GM21737 (cell line): Measurements from ENCODE around the gene CAAP1.
"Not testable (repeated sequence)": the region's sequence is repeated elsewhere in the genome, so short reads cannot be mapped to it uniquely, and the experiment has no call there.

ENCODE experiments used
- ATAC-seq: cut with Tn5 transposase; IDR thresholded peaks from one replicate; pipeline ENCODE4 v1.9.1; 2021; ENCODE audit warnings: mild to moderate bottlenecking, moderate library complexity; ENCODE audit not compliant: unreplicated experiment

The CAAP1 gene, protein sequence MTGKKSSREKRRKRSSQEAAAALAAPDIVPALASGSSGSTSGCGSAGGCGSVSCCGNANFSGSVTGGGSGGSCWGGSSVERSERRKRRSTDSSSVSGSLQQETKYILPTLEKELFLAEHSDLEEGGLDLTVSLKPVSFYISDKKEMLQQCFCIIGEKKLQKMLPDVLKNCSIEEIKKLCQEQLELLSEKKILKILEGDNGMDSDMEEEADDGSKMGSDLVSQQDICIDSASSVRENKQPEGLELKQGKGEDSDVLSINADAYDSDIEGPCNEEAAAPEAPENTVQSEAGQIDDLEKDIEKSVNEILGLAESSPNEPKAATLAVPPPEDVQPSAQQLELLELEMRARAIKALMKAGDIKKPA

DNA sequence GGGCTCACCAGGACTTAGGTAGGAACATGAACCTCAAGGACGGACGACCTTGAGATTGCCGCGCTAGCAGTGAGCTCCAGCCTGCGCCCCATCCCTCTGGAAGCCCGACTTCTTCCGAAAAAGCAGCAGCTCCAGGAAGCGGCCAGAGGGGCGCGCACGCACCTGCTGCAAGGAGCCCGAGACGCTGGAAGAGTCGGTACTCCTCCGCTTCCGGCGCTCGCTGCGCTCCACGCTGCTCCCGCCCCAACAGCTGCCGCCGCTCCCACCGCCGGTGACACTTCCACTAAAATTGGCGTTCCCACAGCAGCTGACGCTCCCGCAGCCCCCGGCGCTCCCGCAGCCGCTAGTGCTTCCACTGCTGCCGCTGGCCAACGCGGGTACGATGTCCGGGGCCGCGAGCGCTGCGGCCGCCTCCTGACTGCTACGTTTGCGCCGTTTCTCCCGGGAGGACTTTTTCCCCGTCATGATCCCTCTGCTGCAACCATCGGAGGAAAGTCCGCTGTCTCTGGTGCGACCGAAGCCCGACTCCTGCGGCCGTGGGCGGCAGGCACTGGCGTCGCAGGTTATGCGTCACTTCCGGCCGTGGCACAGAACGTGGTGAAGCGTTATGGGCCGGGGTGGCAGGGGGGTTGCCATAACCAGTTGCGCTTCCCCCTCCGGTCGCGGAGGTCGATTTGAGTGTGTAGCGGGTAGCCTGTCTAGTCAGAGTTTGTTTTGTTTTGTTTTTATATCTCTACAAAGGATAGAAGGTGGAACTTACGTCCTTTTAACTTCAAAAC, at the start of gene CAAP1:
CAAP1 (minus strand) TSS at position 552 of the 779 bp plus-strand sequence; CDS start at position 465, 87 bp downstream.
- ATAC-seq: peak; percentile 90

DNA sequence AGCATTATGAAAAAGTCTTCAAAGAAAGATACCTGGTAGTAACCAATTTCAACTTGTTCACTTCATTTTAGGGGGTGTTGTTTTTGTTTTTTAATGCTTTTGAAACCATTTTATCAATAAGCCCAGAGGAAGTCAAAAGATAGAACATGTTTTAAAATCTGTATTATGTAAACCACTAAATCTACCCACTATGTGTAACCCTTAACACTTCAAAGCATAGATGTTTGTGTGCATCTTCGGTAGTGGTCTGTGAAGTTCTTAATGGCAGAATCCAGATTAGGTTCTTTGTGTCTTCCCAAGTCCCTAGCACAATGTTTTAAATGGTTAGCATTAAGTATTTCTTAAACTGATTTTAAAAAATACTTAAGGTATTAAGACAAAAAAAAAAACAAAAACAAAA, 48.2 kb upstream of the CAAP1 start:
- no peak for ATAC-seq

DNA sequence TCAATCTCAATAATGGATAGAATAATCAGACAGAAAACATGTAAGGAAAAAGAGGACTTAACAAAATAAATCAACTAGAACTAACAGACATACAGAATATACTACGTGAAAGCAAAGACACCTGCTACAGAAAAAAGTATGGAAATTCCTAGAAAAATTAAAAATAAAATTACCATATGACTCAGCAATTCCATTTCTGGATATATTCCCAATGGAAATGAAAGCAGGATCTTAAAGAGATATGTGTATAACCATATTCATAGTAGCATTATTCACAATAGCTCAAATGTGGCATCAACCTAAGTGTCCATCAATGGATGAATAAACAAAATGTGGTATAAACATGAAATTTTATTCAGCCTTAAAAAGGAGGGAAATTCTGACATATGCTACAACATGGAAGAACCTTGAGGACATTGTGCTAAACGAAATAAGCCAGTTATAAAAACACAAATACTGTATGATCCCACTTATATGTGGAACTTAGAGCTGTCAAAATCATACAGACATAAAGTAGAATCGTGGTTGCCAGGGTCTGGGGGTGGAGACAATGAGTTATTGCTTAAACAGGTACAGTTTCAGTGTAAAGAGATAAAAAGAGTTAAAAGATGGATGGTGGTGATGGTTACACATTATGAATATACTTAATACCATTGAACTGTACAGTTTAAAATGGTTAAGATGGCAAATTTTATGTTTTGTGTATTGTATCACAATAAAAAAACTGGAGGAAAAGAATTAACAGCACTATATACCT, 47.5 kb upstream of the CAAP1 start:
- no peak for ATAC-seq

DNA sequence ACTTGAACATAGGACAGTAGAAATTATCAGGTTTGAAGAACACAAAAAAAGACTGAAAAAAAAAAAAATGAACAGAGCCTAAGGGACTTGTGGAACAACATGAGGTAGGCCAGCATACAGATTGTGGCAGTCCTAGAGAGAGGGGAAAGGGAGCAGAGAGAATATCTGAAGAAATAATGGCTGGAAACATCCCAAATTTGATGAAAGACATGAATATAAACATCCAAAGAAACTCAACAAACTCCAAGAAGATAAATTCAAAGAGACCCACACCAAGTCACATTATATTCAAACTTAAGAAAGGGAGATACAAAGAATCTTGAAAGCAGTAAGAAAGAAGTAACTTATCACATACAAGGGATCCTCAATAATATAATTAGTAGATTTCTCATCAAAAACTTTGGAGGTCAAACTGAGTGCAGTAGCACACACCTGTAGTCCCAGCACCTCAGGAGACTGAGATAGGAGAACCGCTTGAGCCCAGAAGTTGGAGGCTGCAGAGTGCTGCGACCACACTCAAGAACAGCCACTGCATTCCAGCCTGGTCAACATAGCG, 45.3 kb upstream of the CAAP1 start:
- no peak for ATAC-seq

DNA sequence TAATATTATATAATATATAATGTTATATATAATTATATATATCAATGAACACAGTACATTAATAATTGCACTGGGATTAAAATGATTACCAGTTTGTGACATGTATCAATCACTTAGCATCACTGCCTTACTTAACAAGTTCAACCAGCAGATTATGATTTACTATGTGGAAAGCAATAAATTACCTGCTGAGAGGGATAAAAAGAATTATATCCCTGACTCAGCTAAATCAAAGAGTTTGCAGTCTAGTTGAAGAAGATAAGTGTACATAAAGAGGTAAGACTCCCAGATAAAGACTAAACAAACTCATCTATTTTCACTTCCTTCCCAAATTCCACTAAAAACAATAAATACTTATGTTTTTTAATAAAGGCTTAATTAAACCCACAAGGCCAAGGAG, 43.2 kb upstream of the CAAP1 start:
- no peak for ATAC-seq

DNA sequence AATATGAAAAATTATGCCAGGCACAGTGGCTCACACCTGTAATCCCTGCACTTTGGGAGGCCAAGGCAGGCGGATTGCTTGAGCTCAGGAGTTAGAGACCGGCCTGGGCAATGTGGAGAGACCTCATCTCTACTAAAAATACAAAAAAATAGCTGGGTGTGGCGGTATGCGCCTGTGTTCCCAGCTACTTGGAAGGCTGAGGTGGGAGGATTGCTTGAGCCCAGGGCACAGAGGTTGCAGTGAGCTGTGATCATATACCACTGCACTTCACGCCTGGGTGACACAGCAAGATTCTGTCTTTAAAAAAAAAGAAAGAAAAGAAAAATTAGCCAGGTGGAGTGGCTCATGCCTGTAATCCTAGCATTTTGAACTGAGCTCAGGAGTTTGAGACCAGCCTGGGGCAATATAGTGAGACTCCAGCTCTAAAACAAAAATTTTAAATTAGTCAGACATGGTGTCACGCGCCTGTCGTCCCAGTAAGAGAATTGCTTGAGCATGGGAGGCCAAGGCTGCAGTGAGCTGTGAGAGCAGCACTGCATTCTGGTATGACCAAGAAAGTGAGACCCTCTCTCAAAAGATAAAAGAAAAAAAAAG, 36.4 kb upstream of the CAAP1 start:
- no peak for ATAC-seq

DNA sequence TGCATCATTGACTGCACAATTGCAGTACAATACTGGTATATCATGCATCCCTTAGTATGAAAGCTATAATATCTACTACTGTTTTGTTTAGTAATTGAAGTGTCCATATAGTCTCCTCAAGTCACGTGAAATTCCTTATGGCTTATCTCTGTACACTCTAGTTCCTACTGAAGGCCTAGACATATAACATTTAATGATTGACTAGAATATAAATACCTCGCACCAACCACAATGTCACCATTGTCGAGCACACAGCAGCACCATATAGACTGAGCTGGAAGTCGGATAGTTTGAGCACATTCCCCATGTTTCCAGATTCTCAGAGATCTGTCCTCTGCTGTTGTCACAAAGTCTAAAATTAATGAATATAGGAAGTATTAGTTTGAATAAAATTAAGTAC, 33.0 kb upstream of the CAAP1 start:
- no peak for ATAC-seq

DNA sequence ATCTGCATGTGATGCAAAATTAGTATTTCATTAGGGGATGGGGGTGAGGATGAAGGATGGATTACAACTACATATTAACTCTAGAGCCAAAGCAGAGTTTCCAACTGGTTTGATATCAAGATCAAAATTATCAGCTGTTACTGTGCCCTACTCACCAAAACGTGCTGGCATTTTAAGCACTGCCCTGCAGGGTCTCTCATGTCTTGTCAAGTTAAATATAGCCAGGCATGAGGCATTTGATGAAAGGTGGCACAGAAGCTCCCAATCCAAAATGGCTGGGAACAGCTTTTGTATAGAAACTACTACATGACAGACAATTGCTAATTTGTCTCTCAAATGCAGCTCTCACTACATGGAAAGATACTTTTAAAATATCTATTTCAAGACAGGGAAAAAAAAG, 27.1 kb upstream of the CAAP1 start:
- no peak for ATAC-seq

DNA sequence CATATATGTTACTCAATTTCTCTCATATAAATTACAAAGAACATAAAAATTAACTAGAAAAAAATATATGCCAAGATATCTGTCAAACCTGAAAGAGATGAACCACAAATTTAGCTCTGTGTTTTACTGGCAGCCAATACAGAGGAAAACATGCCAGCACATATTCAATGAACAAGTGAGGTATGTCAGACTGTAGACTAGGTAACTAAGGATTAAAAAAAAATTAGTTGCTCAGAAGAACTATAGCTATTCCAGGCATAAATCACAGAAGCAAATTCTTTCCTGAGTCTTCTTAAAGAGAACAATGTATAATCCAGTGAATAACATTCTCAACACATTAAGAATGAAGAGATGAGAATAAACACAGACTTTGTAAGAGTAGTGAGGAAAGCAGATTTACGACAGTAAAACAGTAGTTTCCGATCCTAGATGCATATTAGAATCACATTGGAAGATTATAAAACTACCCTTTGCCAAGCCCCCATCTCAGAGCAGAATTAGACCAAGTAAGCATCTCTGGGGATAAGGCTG, 20.6 kb upstream of the CAAP1 start:
- no peak for ATAC-seq

DNA sequence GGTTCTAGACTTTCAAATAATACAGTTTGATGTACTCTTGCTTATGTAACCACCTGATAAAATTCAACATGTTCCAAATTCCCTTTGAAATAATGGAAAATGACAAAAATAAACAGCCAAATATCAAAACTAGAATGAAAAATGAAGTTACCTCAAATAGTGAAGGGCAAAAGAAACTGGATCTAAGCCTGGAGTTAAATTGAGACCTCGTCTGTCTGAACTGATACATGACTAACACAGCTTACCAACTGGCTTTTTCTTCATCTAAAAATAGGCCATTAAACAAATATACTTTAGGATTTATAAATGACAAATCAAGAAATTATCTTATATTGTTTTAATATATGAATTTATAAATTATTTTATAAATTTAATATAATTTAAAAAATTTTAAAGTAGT, 12.1 kb upstream of the CAAP1 start:
- ATAC-seq: no peak

DNA sequence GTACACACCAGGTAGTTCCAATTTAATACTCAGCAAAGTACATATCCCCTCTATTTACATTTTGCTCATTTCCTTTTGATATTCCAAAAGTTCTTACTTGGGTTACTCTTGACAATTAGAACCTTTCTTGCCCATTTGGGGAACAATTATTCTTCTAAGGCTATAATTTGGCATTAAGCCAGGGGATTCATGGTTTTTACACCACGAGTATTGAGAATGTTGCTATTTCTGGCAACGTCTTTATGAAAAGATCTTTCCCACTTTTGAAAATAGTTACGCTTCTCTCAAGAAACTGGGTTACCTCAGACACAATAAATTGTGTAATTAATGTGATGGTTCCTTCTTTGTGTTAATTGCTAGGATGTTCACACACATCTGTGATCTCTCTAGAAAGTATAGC, 11.5 kb upstream of the CAAP1 start:
- no peak for ATAC-seq

DNA sequence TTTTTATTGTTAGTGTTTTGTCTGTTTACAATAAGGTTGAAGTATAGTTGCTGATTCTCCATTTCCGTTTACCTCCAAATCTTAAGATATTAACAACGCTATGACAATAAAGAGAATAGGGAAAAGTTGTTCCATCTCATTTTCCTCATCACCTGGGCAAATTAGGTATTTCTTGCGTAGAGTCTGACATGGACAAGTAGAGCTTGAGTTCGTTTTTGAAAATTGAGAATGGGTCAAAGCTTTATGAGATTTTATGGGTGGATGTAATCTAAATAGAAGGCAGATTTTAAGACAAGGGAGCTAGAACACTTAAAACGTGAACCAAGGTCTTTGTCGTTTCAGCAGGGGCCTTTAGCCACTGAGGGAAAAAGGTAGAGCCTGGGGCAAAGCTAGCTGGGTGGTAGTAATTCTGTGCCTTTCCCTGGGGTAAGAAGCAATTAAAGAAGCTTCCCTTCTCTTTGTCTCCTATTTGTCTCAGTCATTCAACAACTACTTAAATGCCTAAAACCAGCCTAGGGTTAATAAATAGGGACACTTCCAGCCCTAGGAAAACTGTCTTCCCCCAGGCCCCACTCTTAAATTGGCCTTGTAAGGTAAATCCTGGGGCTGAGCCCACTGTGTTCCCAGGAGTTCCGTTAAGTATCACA, 551 bp upstream of the CAAP1 start:
- no peak for ATAC-seq

DNA sequence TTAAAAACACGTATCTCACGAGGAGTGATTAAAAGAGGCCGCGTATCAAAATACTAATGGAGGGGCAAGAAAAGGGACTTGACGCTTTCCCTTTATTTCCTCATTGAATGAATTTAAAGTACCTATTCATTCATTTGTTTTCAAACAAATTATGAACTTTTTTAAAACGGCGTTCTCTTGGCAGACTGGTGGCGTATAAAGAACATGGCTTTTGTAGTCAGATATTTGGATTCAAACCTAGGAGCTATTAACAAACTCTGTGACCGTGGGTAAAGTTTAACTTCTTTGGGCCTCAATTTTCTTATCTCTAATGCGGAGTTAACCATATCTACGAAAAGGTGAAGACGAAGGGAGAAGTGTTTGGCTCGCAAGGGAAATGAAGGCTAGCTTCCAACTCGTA, 876 bp downstream of the CAAP1 start:
- ATAC-seq: no peak

DNA sequence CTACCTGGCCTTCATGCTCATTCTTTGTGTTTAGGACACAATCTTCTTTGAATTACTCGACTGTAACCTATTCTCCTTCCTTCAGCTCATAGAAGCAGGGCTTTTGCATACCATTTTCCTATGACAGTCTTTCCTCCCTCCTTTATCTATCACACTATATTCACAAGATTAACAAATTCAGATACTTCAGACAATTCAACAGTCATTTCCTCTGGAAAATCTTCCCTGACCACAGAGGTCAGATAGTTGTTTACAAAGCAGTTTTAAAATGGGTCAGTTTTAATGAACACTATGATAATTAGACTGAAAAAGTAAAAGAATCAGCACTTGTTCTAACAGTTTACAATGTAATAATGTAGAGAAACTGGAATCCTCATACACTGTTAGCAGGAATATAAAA, 4.3 kb downstream of the CAAP1 start:
- ATAC-seq: no peak

DNA sequence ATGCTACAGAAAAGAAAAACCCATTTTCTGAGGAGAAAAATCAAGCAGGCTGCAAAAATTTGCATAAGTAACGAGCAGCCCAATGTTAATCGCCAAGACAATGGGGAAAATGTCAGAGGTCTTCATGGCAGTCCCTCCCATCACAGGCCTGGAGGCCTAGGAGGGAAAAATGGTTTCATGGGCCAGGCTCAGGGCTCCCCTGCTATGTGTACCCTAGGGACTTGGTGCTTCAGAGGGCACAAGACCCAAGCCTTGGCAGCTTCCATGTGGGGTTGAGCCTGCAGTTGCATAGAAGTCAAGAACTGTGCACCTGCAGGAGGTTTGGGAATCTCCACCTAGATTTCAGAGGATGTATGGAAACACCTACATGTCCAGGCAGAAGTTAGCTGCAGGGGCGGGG, 10.4 kb downstream of the CAAP1 start:
- no peak for ATAC-seq

DNA sequence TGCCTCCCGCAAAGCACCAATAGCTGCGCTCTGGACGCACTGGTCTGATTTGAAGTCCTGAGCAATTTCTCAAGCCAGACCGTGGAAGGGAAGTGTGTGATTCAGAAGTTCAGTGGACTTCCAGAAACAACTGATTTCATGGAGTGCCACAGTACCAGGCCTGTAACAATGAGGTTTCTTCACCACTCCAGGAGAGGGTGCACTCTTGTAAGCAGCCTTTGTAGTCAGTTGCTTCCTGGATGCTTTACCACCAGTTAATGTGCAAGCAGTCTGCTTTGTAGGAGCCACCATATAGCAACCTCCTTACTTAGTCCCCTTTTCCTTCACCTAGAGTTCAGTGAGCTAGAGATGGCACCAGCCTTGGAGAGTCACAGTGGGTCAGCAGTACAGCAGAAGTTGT, 12.3 kb downstream of the CAAP1 start:
- ATAC-seq: no peak

DNA sequence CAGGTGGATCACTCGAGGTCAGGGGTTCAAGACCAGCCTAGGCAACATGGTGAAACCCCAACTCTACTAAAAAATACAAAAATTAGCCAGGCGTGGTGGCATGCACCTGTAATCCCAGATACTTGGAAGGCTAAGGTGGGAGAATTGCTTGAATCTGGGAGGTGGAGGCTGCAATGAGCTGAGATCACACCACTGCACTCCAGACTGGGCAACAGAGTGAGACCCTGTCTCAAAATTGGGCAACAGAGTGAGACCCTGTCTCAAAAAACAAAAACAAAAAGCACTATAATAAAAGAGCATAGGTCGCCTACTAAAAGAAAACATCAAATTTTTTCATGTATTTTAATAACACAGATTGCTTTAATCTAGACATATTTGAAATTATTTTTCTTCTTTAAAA, 17.4 kb downstream of the CAAP1 start:
- not testable (repeated sequence) for ATAC-seq

DNA sequence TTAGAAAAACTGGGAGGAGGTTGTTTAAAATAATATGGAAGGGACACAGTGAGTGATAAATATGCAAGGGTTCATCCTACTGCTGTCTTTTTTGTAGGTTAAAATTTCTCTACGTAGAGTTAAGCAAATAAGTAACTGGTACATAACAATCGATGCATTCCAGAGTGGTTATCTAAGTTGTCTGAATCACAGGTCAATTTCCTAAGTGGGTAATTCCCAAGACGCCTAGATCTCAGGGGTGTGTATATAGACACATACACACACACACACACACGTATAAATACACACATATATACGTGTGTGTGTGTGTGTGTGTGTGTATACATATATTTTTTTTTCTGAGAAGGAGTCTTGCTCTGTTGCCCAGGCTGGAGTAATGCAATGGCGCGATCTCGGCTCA, 22.3 kb downstream of the CAAP1 start:
- no peak for ATAC-seq

DNA sequence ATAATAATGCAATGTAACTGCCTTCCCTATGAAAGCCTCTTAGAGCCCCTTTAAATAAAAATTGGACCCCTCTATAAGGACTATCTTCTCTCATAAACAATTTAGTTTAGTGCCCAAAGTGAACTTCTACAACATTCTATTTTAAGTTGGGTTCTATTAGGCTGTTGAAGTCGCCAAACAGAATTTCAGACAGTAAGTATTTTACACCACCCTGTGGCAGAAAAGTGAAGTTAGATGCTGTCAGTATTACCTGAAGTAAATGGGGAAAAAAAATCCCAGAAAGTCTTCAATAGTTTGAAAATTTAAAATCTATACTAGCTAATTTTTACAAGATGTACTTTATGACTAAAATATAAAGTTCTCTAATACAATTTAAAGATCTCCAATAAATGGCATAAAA, 29.5 kb downstream of the CAAP1 start:
- ATAC-seq: no peak

DNA sequence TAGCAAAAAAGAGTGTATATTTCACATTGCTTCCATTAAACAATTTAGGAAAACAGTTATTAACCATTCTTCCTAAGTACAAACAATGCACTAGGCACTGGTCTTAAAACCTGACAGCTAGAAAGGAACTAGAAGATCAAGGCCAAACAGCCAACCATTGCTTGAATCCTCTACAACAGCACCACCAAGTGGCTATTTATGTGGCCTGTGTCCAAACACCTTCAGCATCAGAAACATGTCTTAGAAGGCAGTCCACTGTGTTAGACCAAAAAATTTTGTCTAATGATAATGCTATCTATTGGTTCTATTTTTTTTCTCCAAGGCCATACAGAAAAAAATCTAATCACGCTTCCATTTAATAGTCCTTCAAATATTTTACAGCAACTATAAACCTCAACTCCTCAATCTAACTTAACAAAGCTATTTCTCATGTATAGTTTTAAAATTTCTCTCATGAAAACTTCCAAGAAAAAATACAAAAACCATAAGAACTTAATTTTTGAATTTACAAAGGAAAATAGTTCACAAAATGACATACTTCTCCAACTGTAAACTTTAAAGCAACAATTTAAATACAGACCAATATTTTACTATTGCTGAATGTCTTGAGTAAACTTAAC, 36.1 kb downstream of the CAAP1 start:
- ATAC-seq: peak; percentile 72
